PC-9 (cell line): Measurements from ENCODE around the gene SLC4A9.

ENCODE experiments used
- EZH2 ChIP-seq: fragments of 200-600 bp; sonication (generic); IDR thresholded peaks from 2 replicates; pipeline ENCODE4 v1.8.0; 2017; ENCODE audit warnings: antibody characterized with exemption, low read depth
- TF ChIP-seq, protein P1 (sequence below): fragments of 200-600 bp; sonication (generic); conservative IDR thresholded peaks from 2 replicates; pipeline ENCODE4 v1.6.1; 2017; ENCODE audit warnings: mixed run types, antibody characterized with exemption, mild to moderate bottlenecking, moderate library complexity

DNA sequence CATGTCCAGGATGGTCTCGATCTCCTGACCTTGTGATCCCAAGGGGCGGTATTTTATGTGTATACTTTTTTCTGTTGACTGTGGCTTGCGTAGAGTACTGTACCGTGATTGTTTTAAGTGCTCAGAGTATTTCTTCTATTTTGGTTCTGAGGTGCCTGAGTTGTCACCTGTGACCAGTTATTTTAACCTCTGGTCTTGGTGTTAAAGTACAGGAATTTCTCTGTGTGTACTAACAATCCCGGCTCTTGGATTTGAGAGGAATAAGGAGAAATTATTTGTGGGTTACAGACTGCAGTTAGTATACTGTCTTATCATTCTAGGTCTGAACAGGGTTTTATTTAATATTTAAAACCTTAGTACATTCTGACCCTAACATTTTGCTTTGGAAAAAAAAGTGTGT is 43.6 kb downstream of the SLC4A9 start:
- TF ChIP-seq, protein P1, sequence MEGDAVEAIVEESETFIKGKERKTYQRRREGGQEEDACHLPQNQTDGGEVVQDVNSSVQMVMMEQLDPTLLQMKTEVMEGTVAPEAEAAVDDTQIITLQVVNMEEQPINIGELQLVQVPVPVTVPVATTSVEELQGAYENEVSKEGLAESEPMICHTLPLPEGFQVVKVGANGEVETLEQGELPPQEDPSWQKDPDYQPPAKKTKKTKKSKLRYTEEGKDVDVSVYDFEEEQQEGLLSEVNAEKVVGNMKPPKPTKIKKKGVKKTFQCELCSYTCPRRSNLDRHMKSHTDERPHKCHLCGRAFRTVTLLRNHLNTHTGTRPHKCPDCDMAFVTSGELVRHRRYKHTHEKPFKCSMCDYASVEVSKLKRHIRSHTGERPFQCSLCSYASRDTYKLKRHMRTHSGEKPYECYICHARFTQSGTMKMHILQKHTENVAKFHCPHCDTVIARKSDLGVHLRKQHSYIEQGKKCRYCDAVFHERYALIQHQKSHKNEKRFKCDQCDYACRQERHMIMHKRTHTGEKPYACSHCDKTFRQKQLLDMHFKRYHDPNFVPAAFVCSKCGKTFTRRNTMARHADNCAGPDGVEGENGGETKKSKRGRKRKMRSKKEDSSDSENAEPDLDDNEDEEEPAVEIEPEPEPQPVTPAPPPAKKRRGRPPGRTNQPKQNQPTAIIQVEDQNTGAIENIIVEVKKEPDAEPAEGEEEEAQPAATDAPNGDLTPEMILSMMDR: no peak
- no peak for TF ChIP-seq EZH2
